SK-N-MC (cell line): ENCODE measurements around the gene GORASP1.

ENCODE experiments used
- DNase-seq: peaks from one replicate; pipeline ENCODE4 v3.0.0-alpha.2; 2011; ENCODE audit warnings: low read depth, low spot score
- H3K27ac ChIP-seq: fragments of 200-600 bp; sonication (generic); 2 replicates; pipeline ENCODE4 v1.5.1; 2016; ENCODE audit warnings: mixed run types
- H3K36me3 ChIP-seq: fragments of 200-600 bp; sonication (generic); 2 replicates; pipeline ENCODE4 v1.6.1; 2017; ENCODE audit warnings: antibody characterized with exemption, low read length, mixed read lengths; ENCODE audit not compliant: insufficient read depth
- H3K4me3 ChIP-seq: fragments of 200-600 bp; sonication (generic); 2 replicates; pipeline ENCODE4 v1.5.1; 2016
- H3K9ac ChIP-seq: fragments of 200-600 bp; sonication (generic); 2 replicates; pipeline ENCODE4 v1.8.0; 2017; ENCODE audit warnings: mixed run types, mixed read lengths; ENCODE audit not compliant: insufficient read length
- H3K9me3 ChIP-seq: fragments of 200-600 bp; sonication (generic); 2 replicates; pipeline ENCODE4 v1.6.1; 2017; ENCODE audit warnings: low read depth, mild to moderate bottlenecking, antibody characterized with exemption, low read length, moderate library complexity, mixed read lengths
- EZH2 ChIP-seq: fragments of 200-600 bp; sonication (generic); IDR thresholded peaks from one replicate; pipeline ENCODE4 v1.6.1; 2017; ENCODE audit warnings: antibody characterized with exemption
- FOXP2 ChIP-seq: optimal IDR thresholded peaks from 2 replicates; pipeline ENCODE3; 2011; ENCODE audit warnings: mild to moderate bottlenecking, moderate library complexity; ENCODE audit not compliant: insufficient read depth; ENCODE audit errors: extremely low read length, control extremely low read depth
- POLR2AphosphoS5 ChIP-seq: IDR thresholded peaks from 2 replicates; pipeline ENCODE4 v1.6.1; 2012; ENCODE audit warnings: mild to moderate bottlenecking, low read depth, low read length, borderline replicate concordance

Gene GORASP1

DNA sequence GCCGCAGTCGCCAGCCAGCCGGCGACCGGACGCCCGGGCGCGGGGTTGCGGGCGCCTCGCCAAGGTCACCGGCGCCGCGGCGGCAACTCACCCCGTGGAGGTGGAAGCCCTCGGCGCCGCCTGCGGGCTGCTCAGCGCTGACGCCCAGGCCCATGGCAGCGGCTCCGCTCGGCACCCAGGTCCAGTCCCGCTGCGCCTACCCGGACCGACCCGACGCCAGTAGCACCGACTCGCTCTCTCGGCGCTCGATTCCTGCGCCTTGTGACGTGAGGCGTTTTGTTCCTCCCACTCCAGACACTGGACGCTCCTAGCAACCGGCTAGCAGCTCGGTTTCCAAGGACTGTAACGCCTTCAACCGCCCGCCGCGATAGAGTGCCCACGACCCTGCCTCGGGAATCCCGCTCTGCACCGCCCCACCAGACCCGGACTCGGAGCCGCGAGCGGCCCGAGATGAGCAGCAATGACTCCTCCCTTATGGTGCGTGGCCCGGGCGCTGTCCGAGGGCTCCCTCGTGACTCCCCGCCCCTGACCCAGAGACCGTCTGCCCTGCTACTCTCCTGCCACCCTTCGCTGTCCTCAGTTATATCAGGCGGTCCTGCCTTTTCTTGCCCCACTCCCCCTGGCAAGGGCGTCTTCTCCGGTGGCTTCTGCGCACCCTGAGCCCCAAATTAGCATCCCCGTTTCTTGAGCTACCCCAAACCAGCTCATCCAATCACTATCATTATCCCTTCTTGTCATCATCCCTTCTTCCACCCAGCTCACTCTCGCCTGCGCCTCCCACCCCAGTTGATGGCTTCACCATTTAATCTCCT is at the start of gene GORASP1, which contains the start of gene TTC21A:
TSS of gene GORASP1 (minus strand) at position 240 of the 812 bp plus-strand sequence. CDS start at position 154, 86 bp downstream.
TSS of gene TTC21A (plus strand) at position 293 of the 812 bp plus-strand sequence. CDS start at position 451, 158 bp downstream.
- DNase-seq = no peak
- peak; percentile 61; the same call in 1 of the 2 replicates for TF ChIP-seq POLR2AphosphoS5
- no peak for TF ChIP-seq FOXP2
- Histone ChIP-seq H3K27ac (no peak within 1 kb of the TSS), H3K4me3 (peak within 1 kb of the TSS; percentile 79), H3K9me3 (no peaks in the 10 kb centered on the region), H3K36me3 (no peaks in the 10 kb centered on the region), H3K9ac (peak within 1 kb of the TSS; percentile 67)

DNA sequence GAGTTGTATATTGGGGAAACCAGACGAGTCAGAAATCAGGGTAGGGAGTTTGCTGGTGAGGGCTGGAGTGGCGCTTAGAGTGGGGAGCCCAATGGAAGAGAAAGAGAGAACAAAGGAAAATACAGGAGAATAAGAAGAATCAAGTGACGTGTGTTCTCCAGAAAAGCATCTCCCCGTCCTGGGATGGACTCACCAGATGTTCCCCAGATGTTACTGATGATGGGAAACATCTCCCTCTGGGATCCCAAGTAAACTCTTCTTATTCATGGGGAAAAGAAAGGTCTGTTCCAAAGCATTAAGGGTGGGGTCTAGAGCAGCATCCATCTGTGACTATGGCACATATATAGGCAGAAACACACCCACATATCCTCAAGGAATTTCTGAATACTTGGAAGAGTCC is 49.0 kb upstream of the GORASP1 start:
- H3K27ac ChIP-seq = no peak overlapping the region
- no peak for TF ChIP-seq EZH2
- no peak for TF ChIP-seq FOXP2
- no peak for TF ChIP-seq POLR2AphosphoS5
- no peaks in the 10 kb centered on the region for H3K9me3 ChIP-seq
- H3K4me3 ChIP-seq = no peak overlapping the region
- H3K9ac ChIP-seq = no peak overlapping the region
- no peaks in the 10 kb centered on the region for H3K36me3 ChIP-seq
- no peak for DNase-seq

DNA sequence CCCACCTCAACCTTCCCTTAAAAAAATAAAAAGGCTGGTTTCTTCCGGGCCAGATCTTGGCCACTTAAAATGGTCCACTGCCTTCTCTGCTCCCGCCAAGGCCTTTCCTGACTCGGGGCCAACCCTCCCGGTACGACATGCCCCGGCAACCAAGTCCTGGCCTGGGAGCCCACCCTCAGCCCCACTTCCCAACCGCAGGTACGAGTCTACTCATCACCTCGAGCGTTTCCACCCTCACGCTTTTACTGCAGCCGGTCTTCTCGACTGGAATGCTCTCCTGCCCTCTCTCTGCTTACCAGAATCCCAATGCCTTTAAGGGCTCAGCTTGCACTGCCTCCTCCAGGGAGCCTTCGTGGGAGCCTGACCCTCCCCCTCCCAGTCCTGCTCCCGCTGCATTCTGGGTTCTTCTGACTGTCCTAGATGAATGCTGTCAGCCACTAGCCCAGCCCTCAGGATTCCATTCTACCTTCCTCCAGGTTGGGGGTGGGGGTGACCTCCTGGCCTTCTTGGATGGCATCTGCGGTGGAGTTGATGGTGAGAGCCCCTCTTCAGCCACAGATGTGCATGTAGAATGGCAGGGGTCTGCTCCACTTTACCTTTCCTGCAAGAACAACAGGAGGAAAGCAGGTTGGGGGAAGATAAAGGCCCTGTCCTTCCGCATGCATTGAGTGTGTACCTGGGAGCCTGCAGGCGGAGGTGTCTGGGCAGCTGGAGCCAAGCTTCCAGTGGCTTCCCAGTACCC is 47.0 kb upstream of the GORASP1 start:
- Histone ChIP-seq H3K27ac (no peak overlapping the region), H3K36me3 (no peaks in the 10 kb centered on the region), H3K9ac (no peak overlapping the region), H3K9me3 (no peaks in the 10 kb centered on the region), H3K4me3 (no peak overlapping the region)
- TF ChIP-seq POLR2AphosphoS5 = no peak
- no peak for TF ChIP-seq EZH2
- TF ChIP-seq FOXP2 = no peak
- DNase-seq = no peak

DNA sequence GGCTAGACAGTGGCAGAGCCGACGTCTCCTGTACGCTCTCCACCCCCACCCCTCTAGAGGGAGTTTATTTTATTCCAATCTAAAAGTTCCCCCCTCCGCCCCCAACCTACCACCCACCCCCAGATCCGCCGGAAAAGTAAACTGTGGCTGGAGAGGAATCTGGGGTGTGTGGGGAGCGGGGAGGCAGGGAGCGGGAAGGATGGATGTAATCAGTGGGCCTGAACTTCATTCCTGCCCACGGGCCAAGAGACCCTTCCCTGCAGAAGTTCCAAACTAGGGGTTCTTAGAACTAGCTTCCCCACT is 46.5 kb upstream of the GORASP1 start:
- Histone ChIP-seq H3K36me3 (no peaks in the 10 kb centered on the region), H3K9ac (no peak overlapping the region), H3K4me3 (no peak overlapping the region; the same call in 1 of the 2 replicates), H3K27ac (no peak overlapping the region), H3K9me3 (no peaks in the 10 kb centered on the region)
- no peak for TF ChIP-seq EZH2
- TF ChIP-seq POLR2AphosphoS5 = no peak
- TF ChIP-seq FOXP2 = no peak
- no peak for DNase-seq

DNA sequence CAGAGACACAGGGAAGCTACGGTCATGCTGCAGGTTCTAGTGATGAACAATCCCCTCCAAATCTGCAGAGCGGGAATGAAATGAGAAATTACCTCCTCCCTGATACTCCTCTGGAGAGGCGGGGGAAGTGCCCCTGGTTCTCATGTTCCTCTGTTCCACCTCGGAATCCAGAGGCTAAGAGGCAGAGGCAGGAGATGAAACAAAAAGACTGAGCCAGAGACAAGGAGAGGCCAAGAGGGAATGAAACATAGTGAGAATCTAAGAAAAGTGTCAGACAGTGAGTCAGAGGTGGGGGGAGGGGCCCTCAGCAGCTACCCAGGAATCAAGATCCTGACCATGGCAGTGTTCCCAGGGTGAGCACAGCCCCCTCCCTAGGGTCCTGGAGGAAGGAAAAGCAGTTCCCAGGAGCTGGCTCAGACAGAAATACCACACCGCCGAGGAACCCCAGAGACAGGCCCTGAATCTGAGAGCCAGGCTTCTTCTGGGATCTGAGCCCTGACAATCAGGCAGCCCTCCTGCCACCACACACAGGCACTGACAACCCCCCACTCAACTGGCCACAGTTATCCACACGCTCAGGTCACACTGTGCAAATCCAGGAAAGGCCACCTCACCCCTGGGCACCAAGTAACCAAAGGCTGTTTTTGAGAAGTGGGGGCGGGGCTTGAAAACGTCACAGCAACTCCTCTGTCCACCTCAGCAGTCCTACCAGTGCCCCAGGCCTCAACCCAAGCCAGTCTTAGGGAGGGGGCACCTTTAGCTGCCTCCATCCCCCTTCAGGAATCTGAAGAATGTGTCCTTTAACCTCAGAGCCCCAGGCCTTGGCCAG is 43.6 kb upstream of the GORASP1 start:
- no peaks in the 10 kb centered on the region for H3K9me3 ChIP-seq
- H3K27ac ChIP-seq = peak overlapping the region; percentile 22; the same call in 1 of the 2 replicates
- H3K9ac ChIP-seq = no peak overlapping the region
- no peaks in the 10 kb centered on the region for H3K36me3 ChIP-seq
- no peak for TF ChIP-seq FOXP2
- TF ChIP-seq POLR2AphosphoS5 = no peak
- TF ChIP-seq EZH2 = no peak
- DNase-seq = no peak
- H3K4me3 ChIP-seq = peak overlapping the region; percentile 76

DNA sequence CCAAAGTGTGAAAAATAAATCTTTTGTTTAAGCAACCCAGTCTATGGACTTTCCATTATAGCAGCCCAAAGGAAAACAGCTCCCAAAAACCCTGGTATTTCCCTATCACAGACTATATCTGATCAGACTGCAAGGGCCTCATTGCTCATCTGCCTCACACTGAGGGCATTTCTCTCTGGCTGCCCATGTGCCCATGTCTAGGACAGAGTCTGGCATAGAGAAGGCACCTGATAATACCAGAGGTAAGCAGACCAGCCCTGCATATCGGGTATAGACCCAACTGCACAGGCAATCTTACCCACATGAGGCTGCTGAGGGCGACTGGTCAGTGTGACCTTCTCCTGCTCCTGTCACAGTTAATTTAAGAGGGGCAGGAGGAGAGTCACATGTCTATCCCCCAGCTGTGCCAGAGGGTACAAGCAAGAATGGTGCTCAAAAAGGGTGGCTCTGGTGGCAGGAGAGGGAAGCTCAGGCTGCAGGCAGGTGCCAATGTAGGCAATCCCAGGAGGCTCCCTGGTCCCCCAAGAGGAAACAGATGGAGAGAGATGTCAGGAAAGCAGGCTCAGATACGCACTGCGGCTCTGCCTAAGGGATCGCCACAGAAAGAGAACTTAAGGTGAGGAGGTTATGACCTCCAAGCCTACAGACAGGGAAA is 42.8 kb upstream of the GORASP1 start:
- Histone ChIP-seq H3K9me3 (no peaks in the 10 kb centered on the region), H3K36me3 (no peaks in the 10 kb centered on the region), H3K9ac (no peak overlapping the region), H3K4me3 (peak overlapping the region; percentile 76), H3K27ac (no peak overlapping the region)
- no peak for DNase-seq
- TF ChIP-seq EZH2 (no peak), FOXP2 (no peak), POLR2AphosphoS5 (no peak)

DNA sequence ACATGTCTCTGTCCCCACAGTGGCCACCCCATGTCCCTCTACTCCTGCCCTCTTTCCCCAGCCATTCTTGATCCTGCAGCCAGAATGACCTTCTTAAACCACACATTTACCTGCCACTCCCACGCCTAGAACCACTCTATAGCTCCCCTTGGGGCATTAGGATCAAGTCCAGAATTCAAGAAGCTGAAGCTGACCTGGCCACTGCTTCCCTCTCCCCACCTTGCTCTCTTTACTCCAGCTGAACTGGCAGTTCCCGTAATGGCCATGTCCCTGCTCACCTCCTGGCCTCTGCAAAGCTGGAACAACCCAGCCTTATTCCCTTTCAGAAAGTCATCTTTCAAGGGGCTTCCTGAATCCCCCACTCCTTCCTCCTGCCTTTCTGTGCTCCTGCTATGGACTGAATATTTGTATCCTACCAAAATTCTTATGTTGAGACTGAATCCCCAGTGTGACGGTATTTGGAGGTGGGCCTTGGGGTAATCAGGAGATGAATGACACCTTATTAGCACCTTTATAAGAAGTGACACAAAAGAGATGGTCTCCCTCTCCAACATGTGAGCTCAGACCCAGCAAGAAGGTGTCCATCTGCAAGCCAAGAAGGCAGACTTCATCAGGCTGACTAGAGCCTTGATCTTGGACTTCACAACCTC is 42.2 kb upstream of the GORASP1 start:
- no peaks in the 10 kb centered on the region for H3K36me3 ChIP-seq
- H3K27ac ChIP-seq = no peak overlapping the region
- no peak for TF ChIP-seq EZH2
- TF ChIP-seq FOXP2 = no peak
- no peak for TF ChIP-seq POLR2AphosphoS5
- no peak overlapping the region for H3K9ac ChIP-seq
- no peaks in the 10 kb centered on the region for H3K9me3 ChIP-seq
- no peak overlapping the region for H3K4me3 ChIP-seq
- no peak for DNase-seq
